ENCODE data around the gene TMEM178B.
"Not testable (repeated sequence)": the region's sequence is repeated elsewhere in the genome, so short reads cannot be mapped to it uniquely, and the experiment has no call there.

TMEM178B gene

DNA sequence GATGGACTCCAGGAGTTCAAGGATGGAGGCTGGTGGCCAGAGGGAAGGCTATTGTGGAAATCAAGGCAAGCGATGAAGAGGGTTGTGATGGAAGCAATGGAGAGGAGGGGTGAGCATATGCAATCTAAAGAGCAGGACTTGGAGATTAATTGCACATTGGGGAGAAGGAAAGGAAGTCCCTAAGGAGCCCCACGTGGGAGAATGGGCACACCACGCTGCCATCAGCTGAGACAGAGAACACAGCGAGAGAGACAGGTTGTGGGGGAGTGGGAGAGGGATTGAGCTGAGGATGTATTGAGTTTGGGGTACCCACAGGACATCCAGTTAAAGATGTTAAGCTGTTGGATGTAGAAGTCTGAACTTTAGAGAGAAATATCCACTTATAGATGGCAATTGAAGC lies 73.6 kb downstream of the TMEM178B start:
- no peak for DNase-seq

- no peak for DNase-seq
Measured at GRCh38 chr7:141150465-141150864, 76.6 kb downstream of the TMEM178B start.

DNA sequence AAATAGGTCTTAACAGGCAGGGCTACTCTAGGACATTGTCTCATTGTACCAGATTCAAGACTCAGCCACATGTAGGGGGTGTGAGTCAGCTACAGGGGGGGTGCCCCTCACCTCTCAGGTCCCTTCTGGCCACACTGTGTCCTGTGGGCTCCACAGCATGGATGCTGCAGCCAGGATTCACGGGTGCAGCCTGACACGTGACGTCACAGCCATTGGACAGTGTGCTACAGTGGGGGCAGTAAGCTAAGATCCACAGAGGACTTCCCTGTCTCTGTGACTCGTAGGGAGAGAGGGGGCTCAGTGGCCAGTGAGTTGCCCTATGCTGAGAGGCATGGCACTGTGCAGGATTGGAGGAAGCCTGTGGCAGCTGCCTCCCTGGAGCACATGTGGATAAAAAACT lies 77.9 kb downstream of the TMEM178B start:
- no peak for DNase-seq

GRCh38 chr7:141153231-141153630 lies 79.4 kb downstream of the TMEM178B start:
- DNase-seq, result no peak

- DNase-seq, result no peak
Measured at GRCh38 chr7:141154131-141154732, 80.4 kb downstream of the TMEM178B start.

GRCh38 chr7:141156407-141156806 lies 82.5 kb downstream of the TMEM178B start:
- no peak for DNase-seq

DNA sequence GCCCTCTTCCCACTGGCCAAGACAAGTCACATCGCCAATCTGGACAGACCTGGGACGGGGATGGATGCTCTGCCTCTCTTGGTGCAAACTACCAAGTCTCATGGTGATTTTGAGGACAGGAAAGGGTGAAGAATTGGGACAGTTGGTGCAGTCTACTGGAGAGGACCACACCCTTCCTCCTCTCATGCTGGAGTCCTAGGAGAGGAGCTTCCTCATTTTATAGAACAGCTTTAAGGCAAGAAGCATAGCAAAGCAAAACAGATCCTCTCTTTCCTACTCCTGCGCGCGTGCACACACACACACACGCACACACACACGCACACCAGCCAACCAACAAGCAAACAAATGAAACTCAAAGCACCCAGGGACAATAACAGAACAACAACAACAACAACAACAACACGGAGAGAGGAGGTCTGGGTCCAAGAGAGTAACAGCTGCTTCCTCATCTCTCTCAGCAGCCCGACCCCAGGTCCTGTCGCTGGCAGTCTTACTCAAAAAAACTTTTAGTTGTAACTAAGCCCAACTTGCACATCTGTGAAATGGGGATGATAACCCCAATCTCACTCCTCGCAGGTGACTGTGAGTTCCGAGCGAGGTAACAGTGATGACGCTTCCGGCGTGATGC lies 83.4 kb downstream of the TMEM178B start:
- DNase-seq, result no peak

GRCh38 chr7:141158561-141158960 lies 84.7 kb downstream of the TMEM178B start:
- peak; percentile 67 for DNase-seq

DNA sequence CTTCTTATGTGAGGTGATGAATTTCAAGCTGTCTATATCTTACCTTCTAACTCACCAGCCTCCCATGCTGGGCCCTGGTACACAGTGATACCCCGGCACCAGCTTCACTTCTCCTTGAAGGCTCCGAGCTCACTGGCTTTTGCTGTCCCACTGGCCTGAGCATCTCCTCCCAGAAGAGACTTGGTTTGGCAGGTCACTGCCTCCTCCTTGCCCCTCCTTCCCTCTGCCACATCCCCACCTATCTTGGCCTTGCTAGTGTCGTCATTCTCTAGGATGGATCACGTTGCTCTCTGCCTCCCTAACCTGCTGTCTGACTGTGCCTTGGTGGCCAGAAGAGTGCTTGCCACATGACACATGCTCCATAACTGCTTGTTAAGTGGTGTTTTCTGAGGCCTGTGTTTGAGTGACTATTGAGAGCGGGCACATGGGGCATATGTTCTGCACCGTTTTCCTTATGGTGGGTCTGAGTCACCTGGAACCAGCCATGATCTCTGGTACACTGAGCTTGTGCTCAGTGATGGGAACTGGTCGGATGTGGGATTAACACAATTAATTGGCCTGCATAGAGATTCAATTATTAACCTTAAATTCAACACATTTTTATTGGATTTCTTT lies 86.5 kb downstream of the TMEM178B start:
- no peak for DNase-seq

DNA sequence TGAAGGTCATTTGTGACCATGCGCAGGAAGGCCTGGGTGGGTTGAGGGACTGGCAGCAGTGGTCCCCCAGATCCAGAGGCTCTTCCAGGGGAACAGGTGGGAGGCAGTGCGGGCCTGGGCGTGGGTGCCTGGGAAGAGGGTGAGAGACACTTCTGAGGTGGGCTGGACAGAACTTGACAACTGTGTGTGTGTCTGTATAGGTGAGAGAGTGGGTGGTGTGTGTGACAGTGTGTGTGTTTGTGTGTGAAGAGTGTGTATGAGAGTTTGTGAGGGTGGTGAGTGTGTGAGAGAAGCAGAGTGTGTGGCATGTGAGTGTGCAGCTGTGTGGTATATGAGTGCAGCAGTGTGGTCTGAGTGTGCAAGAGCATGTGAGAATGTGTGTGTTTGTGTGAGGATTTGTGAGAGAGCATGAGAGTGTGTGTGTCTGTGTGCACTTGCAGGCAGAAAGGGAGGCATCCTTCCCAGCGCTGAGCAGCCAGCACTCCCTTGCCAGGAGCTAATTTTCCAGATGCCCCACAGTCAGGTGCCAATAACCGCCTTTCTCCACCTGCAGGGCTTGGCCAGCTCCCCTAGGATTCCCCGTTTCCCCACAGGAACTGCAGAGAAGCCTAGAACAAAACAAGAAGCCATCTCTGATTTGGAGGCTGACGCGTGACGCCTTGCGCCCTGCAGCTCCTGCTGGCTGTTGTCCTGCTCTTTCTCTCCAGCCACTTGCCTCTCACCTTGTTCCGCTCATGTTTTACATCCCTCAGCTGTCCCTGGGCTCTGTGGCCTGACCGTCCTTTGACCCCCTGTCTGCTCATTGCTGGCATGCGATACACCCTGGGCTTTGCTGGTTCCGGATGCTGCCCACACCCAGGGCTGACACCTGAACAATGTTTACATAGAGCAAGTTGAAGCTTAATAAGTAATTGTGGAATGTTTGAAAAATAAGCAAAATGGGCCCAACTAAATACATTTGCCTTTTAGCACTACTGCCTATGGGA lies 88.0 kb downstream of the TMEM178B start:
- DNase-seq, result no peak

DNA sequence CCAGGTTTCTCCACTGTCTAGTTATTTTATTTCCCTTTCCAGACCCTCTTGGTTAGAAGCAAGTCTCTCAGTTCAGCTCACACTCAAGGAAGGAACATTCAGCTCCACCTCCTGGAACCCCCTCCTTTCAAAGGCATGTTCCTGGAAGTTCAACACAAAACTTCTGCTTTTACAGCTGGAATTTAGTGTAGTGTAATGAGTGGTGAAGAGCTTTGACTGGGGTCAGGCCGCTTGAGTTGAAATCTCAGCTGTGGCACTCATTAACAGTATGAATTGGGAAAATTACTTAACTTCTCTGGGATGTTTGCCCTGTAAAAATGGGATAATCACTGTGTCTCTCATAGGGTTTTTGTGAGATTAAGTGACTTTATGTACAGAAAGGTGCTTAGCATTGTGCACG lies 91.7 kb downstream of the TMEM178B start:
- DNase-seq, result no peak

DNA sequence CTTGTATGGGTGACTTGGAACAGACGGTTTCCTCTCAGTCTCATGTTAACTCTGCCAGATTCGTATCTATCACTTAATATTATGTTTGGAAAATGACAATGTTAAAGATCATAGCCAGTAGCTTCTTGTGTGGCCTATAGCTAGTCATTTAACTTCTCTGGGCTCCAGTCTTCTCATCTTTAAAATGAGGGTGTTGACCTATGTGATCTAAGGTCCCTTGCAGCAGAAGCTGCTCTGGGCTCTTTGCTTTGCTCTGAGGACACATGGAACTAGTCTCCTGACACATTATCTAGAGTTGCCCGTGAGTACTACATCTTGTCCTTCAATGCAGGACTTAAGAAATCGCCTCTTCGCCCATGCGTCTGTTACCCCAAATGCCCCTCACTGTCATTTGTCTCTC lies 93.1 kb downstream of the TMEM178B start:
- DNase-seq, result no peak

DNA sequence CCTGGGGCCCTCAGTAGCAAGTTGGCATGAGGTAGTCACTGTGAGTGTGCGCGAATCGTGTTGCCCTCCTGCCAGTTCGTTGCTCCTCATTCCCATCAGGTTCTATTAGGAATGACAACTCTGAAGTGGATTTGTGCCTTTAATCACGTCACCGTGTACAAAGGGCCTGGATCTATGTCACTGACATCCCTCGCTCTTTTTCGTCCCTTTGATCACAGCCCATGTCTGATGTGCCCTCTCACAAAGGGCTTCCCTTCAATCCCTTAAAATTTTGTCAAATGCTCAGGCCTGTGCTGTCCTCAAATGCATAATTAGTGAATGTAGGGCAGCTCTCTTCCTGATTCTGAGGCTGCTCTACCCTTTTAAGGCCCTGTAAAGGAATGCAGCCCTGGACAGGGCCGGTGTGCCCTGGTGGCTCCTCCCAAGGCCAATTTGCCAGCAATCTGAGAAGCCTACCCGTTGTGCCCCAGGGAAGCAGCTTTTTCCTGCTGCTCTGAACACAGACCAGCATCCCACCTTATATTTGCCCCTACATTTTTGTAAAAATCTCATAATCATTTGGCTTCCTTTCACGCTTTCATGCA lies 93.6 kb downstream of the TMEM178B start:
- no peak for DNase-seq

GRCh38 chr7:141169157-141169556 lies 95.3 kb downstream of the TMEM178B start:
- not testable (repeated sequence) for DNase-seq

GRCh38 chr7:141175728-141176127 lies 101.9 kb downstream of the TMEM178B start:
- not testable (repeated sequence) for DNase-seq

DNA sequence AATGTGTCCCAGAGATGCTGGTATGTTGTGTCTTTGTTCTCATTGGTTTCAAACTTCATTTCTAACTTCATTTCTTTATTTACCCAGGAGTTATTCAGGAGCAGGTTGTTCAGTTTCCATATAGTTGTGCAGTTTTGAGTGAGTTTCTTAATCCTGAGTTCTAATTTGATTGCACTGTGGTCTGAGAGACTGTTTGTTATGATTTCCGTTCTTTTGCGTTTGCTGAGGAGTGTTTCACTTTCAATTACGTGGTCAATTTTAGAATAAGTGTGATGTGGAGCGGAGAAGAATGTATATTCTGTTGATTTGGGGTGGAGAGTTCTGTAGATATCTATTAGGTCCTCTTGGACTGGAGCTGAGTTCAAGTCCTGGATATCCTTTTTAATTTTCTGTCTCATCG lies 103.3 kb downstream of the TMEM178B start:
- not testable (repeated sequence) for DNase-seq

- no peak for DNase-seq
Measured at GRCh38 chr7:141178486-141179135, 104.7 kb downstream of the TMEM178B start.

DNA sequence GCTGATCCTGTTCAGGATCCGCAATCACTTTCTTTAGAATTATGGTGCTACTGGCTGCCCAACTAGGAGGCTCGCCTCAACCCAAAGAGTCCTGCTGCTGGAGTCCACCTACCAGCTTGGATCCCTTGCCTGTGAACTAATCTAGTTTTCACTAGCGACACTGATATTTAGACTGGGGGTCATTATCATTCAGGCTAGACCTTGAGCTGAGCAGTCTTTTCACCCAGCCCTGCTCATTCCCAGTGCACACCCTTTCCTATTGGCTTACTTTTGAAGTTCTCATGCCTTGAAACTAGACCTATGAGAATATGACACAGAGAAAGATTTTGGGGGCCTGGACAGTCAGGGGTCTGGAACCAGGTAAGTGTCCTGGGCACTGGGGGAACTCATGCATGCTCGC lies 107.9 kb downstream of the TMEM178B start:
- no peak for DNase-seq

DNA sequence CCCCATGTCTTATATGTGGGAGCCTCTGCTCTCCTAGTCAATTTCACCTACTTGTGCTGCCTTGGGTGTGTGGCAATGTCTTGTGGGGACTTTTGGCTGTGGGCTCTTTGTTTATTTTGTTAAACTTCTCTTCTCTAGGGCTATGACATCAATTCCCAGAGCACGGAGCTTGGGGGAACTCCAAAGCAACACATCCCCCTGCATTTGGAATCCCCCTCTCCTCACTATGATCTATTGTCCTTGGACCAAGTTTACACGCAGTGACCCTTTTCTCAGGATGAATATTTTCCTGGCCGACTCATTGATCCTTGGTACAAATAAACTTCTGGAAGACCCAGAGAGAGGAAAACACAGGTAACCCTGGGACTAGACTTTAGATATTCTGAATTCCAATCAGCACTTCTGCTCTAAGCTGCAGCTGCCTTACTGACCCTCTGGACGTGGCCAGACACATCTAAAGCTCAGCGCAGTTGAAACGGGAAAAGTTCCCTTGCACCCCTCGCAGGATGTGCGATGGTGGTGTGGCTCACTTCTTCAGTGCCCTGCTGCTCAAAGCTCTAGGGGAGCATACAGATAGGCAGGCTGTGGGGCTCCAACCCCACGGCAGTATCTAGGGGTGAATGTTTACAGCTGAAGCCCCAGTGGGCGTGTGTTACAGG lies 110.8 kb downstream of the TMEM178B start:
- no peak for DNase-seq

GRCh38 chr7:141185369-141185967 lies 111.6 kb downstream of the TMEM178B start:
- DNase-seq, result no peak

- no peak for DNase-seq
Measured at GRCh38 chr7:141189231-141189630, 115.4 kb downstream of the TMEM178B start.
